ENCODE data around the gene TRIL. TPM values are rescaled to one million over a fixed set of nuclear protein-coding genes. Genes with fewer than 3 reads are reported as not detected.

The TRIL gene
- polyA plus RNA-seq, 1 donor from 2014 or later: 1.4 TPM

DNA sequence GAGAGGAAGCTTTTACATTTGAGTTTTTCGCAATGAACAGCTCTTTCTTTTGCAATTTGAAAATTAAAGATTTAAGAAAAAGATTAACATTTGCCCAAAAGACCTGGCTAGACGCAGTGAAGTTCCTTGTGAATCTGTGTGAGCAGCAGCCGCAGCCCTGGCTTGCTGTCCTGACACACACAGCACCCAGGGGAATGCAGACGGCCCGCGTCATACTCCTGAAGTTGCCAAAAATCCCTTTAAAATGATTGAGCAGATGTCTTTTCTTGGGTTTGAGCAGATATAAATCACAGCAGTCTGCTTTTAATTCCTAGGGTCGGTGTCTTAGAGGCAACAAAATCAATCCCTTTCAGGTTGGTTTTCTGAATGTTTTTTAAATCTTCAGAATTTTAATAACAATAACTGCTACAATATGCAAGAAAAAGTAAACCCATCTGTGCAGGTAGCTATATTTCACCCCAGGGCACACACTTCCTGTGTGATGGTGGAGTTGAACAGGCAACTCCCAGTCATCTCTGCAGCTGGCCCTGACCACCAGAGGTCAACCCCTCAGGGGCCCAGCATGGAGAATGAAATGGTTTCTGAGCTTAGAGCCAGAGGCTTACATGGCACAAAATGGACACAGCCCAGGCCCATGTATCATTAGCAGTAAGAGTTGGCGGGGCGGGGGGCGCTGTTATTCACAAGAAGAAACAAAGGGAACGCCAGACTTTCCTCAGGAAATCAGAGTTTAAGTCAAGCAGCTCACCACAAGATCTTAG, 32.2 kb upstream of the TRIL start:
- Histone ChIP-seq H3K27me3 (ENCODE audit: insufficient read depth, low read depth, low read length) (no peaks in the 10 kb centered on the region), H3K9me3 (ENCODE audit: low read length) (no peaks in the 10 kb centered on the region), H3K36me3 (ENCODE audit: insufficient read depth, low read length) (no peaks in the 10 kb centered on the region), H3K4me2 (ENCODE audit: low read length) (no peak overlapping the region), H3F3A (ENCODE audit: insufficient read depth, low read length, poor library complexity, severe bottlenecking) (no peaks in the 10 kb centered on the region), H3K9ac (ENCODE audit: low read length) (no peak overlapping the region), H4K20me1 (ENCODE audit: insufficient read depth) (no peaks in the 10 kb centered on the region), H2AFZ (ENCODE audit: low read depth, low read length) (no peak overlapping the region), H3K9me2 (ENCODE audit: insufficient read depth, low read length) (no peaks in the 10 kb centered on the region), H3K4me3 (ENCODE audit: low read length) (no peak overlapping the region), H3K27ac (ENCODE audit: low read length) (no peak overlapping the region), H3K79me2 (replicated peaks; ENCODE audit: insufficient read depth, low read length) (no peaks in the 10 kb centered on the region)
- TF ChIP-seq SMC3 (conservative IDR thresholded peaks at IDR 0.05; ENCODE audit: poor library complexity): no peak
- TF ChIP-seq, protein P1, sequence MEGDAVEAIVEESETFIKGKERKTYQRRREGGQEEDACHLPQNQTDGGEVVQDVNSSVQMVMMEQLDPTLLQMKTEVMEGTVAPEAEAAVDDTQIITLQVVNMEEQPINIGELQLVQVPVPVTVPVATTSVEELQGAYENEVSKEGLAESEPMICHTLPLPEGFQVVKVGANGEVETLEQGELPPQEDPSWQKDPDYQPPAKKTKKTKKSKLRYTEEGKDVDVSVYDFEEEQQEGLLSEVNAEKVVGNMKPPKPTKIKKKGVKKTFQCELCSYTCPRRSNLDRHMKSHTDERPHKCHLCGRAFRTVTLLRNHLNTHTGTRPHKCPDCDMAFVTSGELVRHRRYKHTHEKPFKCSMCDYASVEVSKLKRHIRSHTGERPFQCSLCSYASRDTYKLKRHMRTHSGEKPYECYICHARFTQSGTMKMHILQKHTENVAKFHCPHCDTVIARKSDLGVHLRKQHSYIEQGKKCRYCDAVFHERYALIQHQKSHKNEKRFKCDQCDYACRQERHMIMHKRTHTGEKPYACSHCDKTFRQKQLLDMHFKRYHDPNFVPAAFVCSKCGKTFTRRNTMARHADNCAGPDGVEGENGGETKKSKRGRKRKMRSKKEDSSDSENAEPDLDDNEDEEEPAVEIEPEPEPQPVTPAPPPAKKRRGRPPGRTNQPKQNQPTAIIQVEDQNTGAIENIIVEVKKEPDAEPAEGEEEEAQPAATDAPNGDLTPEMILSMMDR (IDR thresholded peaks at IDR 0.05; ENCODE audit: poor library complexity, severe bottlenecking): no peak
- no peak for TF ChIP-seq RAD21 (conservative IDR thresholded peaks at IDR 0.05)
- TF ChIP-seq POLR2AphosphoS5 (IDR thresholded peaks at IDR 0.05): no peak
- no peak for TF ChIP-seq MXI1 (conservative IDR thresholded peaks at IDR 0.05; ENCODE audit: poor library complexity, severe bottlenecking)
- TF ChIP-seq EZH2 (IDR thresholded peaks at IDR 0.05; ENCODE audit: borderline replicate concordance, insufficient read depth, low read length, poor library complexity, severe bottlenecking): no peak
- TF ChIP-seq, protein P2, sequence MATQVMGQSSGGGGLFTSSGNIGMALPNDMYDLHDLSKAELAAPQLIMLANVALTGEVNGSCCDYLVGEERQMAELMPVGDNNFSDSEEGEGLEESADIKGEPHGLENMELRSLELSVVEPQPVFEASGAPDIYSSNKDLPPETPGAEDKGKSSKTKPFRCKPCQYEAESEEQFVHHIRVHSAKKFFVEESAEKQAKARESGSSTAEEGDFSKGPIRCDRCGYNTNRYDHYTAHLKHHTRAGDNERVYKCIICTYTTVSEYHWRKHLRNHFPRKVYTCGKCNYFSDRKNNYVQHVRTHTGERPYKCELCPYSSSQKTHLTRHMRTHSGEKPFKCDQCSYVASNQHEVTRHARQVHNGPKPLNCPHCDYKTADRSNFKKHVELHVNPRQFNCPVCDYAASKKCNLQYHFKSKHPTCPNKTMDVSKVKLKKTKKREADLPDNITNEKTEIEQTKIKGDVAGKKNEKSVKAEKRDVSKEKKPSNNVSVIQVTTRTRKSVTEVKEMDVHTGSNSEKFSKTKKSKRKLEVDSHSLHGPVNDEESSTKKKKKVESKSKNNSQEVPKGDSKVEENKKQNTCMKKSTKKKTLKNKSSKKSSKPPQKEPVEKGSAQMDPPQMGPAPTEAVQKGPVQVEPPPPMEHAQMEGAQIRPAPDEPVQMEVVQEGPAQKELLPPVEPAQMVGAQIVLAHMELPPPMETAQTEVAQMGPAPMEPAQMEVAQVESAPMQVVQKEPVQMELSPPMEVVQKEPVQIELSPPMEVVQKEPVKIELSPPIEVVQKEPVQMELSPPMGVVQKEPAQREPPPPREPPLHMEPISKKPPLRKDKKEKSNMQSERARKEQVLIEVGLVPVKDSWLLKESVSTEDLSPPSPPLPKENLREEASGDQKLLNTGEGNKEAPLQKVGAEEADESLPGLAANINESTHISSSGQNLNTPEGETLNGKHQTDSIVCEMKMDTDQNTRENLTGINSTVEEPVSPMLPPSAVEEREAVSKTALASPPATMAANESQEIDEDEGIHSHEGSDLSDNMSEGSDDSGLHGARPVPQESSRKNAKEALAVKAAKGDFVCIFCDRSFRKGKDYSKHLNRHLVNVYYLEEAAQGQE (IDR thresholded peaks at IDR 0.05; ENCODE audit: borderline replicate concordance): no peak
- TF ChIP-seq TAF1 (IDR thresholded peaks at IDR 0.05; ENCODE audit: low read depth): no peak
- no peak for TF ChIP-seq EP300 (conservative IDR thresholded peaks at IDR 0.05; ENCODE audit: poor library complexity, severe bottlenecking)

DNA sequence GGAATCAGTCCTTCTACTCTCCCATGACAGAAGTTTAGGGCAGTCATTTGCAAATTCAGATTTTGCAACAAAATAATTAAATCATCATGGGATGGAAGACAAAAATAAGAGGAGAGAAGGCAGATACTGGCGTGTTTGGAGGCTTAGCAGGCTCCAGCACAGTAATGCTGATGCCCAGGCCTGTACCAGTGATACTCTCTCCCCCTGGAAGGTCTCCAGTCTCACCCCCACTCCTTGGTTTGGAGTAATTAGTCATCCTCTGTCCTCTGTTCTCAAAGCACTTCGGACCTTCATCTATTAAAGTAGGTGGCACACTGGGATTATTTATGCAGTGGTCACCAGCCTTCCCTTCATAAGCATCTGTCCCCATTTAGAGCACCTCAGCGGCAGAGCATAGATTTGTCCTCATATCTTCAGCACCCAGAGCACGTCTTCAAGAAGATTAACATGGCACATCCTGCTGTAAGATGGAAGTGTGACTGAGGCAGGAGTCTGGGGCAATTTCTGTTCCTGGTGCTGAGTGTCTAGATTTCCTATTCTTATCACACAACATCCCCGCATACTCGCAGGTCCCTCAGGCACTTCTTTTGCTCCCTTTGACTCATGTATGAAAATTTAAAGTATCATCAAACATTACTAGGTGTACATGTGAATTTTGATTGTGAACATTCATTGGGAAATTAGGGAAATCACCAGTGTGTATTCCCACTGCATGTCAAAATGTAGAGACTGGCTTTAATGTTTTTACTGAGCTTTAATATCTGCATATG, 31.3 kb upstream of the TRIL start:
- Histone ChIP-seq H3K4me2 (ENCODE audit: low read length) (no peak overlapping the region), H3K9me2 (ENCODE audit: insufficient read depth, low read length) (no peaks in the 10 kb centered on the region), H3K27ac (ENCODE audit: low read length) (no peak overlapping the region), H4K20me1 (ENCODE audit: insufficient read depth) (no peaks in the 10 kb centered on the region), H3K79me2 (replicated peaks; ENCODE audit: insufficient read depth, low read length) (no peaks in the 10 kb centered on the region), H3F3A (ENCODE audit: insufficient read depth, low read length, poor library complexity, severe bottlenecking) (no peaks in the 10 kb centered on the region), H3K27me3 (ENCODE audit: insufficient read depth, low read depth, low read length) (no peaks in the 10 kb centered on the region), H3K4me3 (ENCODE audit: low read length) (no peak overlapping the region), H3K9me3 (ENCODE audit: low read length) (no peaks in the 10 kb centered on the region), H3K36me3 (ENCODE audit: insufficient read depth, low read length) (no peaks in the 10 kb centered on the region), H3K9ac (ENCODE audit: low read length) (no peak overlapping the region), H2AFZ (ENCODE audit: low read depth, low read length) (no peak overlapping the region)
- TF ChIP-seq MXI1 (conservative IDR thresholded peaks at IDR 0.05; ENCODE audit: poor library complexity, severe bottlenecking) (no peak), RAD21 (conservative IDR thresholded peaks at IDR 0.05) (no peak), TAF1 (IDR thresholded peaks at IDR 0.05; ENCODE audit: low read depth) (no peak), EZH2 (IDR thresholded peaks at IDR 0.05; ENCODE audit: borderline replicate concordance, insufficient read depth, low read length, poor library complexity, severe bottlenecking) (no peak), POLR2AphosphoS5 (IDR thresholded peaks at IDR 0.05) (no peak), EP300 (conservative IDR thresholded peaks at IDR 0.05; ENCODE audit: poor library complexity, severe bottlenecking) (no peak), SMC3 (conservative IDR thresholded peaks at IDR 0.05; ENCODE audit: poor library complexity) (no peak)
- TF ChIP-seq, protein P1 (IDR thresholded peaks at IDR 0.05; ENCODE audit: poor library complexity, severe bottlenecking): no peak
- TF ChIP-seq, protein P2 (IDR thresholded peaks at IDR 0.05; ENCODE audit: borderline replicate concordance): no peak

Data from neural cell (in vitro differentiated cells).